Activated CD8-positive, alpha-beta memory T cell treated with anti-CD3 and anti-CD28 coated beads for 4 hours (primary cell): ENCODE measurements around the gene KLHL29.

ENCODE experiments used
- DNase-seq, 2 donors: peaks; one replicate each; pipeline ENCODE4 v3.0.0-alpha.2; 2020; ENCODE audit warnings: low read depth in 2 of 2

The KLHL29 gene

DNA sequence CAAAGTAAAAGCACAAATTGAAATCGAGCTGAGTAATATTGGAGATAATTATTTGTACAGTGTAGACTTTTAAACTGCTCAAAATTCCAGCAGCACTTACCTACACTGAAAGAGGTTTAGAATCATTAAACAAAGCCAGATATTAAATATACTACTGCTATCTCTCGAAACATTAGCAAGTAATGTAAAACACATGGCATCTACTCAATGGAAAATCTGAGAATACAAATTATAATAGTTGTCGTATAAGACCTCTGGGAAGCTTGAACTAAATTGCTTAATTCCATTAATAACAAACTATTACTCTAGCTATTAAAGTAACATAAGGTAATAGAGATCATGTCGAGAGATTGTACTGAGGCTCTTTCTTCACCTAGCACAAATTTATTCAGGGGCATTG is 108.9 kb downstream of the KLHL29 start:
- DNase-seq, result no peak

DNA sequence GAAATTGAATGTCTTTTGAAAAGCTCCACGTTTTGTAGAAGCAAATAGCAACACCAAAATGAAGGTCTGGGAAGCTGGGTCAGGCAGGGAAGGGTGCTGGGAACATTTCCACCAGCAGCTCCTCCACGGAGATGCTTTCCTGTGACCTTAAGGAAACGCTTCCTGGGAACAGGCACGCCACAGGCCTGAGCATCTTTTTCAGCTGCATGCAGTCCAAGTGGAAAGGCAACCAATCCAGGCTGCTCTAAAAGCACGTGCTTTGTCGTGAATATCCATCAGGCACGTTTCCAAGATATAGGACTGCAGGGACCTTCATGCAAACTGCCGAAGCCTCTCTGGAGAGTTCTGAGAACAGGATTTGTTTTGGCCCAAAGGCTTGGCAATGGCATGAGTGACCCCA is 109.3 kb downstream of the KLHL29 start:
- DNase-seq, result no peak

GRCh38 chr2:23495661-23496114 is 110.7 kb downstream of the KLHL29 start:
- DNase-seq, result no peak

DNA sequence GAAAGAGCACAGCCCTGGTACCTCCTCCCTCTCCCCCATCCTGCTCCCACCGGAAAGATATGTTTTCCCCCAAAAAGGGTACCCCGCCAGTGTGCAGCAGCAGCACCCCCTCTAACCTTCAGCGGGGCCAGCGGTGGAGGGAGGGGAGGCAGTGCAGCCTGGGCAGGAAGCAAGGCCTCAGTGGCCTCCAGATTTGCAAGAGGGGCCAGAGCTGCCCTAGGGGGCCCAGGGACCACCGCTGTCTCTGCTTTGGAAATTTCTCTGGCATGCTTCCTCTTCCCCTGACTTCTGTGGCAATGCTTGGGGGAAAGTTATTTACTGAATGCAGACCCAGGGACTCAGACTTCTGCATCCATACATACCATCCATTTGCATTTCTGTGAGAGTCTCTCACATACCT is 111.5 kb downstream of the KLHL29 start:
- DNase-seq, result no peak

- no peak for DNase-seq
These were observed 112.1 kb downstream of the KLHL29 start for GRCh38 chr2:23497063-23497462.

GRCh38 chr2:23497536-23497935 is 112.6 kb downstream of the KLHL29 start:
- no peak for DNase-seq

DNA sequence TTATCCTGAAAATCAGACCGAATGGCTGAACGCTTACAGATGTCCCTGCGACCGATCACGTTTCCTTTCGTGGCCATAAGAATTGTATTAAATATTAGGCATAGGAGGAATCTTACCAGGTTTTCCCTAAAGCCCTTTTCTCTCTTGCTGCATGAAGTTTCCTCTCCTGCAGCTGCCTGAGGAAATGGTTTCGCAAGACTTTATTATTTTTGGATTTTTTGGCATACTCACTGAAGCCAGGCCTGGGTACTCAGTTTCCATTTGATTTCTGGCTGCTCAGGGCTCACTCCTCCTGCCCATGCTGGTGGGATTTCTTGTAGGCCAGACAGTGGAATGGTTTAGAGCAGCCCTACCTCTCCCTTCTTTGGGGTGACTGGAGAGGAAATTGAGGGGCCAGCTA is 114.0 kb downstream of the KLHL29 start:
- DNase-seq, result no peak

GRCh38 chr2:23499439-23499838 is 114.5 kb downstream of the KLHL29 start:
- no peak for DNase-seq

DNA sequence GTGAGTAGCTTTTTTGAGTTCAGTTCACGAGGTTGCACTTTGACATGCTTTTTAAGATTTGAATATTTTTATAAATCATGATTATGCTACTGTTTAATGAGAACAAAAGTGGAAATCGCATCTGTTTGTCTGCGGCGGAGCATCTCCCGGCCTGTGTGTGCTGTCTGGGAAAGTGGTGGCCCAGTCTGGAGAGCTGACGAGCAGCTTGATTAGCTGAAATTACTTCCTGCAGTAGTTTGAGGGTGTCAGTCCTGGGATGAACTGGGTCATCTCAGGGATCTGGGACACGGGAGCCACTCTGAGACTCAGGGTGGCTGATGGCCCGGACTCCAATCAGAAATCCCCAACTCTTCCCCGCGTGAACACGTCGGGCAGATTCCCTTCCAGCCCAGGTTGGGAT is 115.9 kb downstream of the KLHL29 start:
- no peak for DNase-seq

- no peak for DNase-seq
These were observed 117.1 kb downstream of the KLHL29 start for GRCh38 chr2:23502096-23502495.

DNA sequence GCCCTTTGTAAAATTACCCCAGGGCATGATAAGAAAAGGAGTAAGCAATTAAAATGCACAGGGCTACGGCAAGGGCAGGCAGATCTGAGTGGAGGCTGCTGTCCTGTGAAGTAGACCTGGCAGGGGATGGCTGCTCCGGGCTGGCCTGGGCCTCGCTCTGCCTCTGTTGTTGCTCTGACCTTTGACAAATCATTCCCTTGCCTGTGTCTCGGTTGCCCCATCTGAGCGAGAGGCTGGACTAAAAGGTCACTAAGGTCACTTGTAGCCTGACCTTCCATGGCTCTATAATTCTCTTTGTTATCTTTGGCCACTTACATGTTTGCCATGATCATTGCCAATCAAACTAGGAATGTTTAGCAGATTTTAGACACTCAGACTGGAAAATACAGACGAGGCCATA is 118.1 kb downstream of the KLHL29 start:
- no peak for DNase-seq

GRCh38 chr2:23503682-23504081 is 118.7 kb downstream of the KLHL29 start:
- no peak for DNase-seq

DNA sequence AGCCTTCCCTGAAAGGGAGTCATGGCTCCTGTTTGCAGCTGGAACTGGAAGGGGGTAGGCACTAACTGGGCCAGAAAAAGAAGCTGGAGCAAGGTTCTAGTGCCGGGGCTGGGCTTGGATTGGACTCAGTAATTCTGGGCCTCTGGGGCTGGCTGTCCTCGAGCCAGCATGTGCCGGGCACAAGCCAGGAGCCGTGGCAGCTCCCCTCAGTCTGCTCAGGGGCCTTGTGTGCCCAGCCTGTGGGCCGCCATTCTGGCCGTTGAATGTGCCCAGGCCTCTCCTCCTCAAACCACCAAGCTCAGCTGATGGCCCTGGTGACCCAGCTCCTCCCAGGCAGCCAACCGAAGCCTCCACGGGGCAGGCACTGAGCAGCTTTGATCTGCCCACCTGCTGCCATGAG is 119.6 kb downstream of the KLHL29 start:
- no peak for DNase-seq

DNA sequence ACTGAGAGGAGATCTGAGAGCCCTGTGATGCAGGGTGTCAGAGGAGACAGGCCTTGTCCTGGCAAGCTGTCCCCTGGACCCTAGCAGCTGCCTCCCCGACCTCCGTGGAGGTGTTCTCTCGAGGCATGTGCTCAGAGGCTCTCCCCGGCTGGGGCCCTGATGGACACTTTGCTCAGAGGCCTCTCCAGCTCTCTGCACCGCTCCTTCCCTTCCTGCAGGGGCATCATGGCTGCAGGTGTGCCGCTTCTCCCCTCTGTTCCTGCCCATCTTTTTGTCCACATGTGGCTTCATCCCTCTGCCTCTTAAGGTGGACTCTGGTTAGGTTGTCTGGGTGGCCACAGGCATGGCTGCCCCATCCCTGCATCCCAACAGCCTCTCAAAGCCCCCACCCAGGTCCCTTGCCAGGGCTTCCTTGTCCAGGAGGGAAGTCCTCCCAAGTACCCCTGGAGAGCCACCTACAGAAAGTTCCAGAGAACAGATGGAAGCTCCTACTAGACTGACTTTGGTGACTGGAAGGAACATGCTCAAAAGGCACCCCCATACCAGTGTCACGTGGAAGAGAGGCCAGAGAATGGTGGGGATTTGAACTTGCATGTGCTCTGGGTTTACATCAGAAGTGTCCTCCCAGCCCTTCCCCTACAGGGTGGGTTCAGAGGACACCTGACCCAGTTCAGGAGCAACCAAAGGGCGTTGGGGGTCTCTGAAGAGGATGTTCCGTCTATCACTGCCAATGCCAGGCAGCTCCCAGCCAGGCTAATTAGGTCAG is 120.4 kb downstream of the KLHL29 start:
- DNase-seq, result no peak

GRCh38 chr2:23505984-23506380 is 121.0 kb downstream of the KLHL29 start:
- no peak for DNase-seq

DNA sequence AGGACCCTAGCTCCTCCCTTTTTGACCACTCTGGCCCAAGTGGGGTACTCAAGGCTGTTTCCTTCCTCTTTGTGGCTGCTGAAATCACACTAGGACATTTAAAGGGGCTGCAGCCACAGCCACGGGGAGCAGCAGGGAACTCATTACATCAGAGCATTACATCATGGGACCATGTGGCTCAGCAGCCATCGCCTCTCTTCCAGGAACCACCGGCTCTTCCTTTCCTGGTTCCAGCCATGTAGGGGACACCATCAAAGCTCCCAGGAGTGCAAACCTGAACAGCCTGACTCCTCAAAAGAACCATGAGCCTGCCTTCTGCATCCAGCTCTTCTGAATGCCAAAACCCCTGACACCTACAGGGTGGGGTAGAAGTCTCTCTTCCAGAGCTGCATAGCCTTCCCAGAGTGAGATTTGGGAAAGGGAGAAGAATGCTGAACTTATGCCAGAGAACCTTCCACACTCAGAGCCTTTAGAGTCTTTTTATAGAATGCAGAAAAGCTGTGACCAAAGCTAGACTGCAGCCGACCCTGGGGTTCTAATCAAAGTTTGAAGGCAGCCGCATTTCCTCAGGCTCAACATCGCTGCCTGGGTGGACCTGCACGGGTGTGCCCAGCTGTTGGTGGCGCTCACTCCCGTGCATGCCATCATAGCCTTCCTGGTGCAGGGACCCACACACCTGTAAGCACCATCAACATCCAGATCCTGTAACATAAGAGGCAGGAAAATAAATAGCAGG is 121.7 kb downstream of the KLHL29 start:
- no peak for DNase-seq

GRCh38 chr2:23507267-23508065 is 122.5 kb downstream of the KLHL29 start:
- DNase-seq, result no peak

GRCh38 chr2:23508066-23508390 is 123.0 kb downstream of the KLHL29 start:
- no peak for DNase-seq

GRCh38 chr2:23509103-23509502 is 124.1 kb downstream of the KLHL29 start:
- DNase-seq, result no peak

DNA sequence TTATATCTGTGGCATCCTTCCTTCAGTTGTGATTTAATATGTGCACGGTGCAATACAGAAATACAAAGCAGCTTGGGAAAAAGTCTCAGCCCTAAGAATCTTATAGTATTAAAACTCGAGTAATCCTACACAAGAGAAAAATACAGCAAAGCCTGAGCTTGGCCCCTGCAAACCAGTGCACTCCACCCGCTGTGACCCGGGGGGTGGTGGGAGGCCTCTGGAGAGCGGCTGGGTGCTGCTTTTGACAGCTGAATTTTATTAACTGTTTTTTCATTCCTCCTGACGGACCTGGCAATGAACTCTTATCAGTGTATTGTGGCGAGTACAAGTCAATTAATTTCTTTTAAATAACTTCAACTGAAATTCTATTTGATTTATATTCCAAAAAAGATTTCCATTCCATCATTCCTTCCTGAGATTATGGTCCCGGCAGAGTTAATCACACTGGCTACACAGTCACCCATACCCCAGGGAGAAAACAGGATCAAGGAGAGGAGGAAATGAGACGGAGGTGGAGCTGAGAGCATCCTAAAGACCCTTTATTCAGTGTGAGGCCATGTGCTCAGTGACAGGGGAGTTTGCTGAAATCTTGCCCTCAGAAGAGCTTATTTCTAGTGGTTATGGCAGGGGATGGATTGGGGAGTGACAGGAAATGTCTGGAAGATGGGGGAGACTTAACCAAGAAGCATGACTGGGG is 124.8 kb downstream of the KLHL29 start:
- no peak for DNase-seq

GRCh38 chr2:23510471-23510870 is 125.5 kb downstream of the KLHL29 start:
- no peak for DNase-seq

DNA sequence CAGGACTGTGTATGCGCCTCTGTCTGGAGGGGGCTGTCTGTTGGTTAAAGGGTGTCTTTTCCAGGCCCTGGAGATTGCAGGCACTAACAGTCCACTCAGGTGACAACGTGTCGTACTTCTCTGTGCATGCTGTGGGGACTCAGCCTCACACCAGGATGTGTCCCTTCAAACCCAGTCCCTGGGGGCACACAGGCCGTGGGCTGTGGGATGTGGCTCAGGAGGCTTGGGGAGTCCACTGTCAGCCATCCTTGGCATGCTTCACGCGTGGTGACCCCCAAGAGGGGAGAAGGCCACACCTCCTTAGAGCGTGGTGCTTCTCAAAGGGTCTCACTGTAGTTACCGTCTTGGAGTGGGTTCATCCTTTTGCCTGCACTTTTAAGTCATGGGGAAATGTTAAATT is 127.8 kb downstream of the KLHL29 start:
- DNase-seq, result no peak
